ENCODE results near the gene PKNOX2.

The PKNOX2 gene

DNA sequence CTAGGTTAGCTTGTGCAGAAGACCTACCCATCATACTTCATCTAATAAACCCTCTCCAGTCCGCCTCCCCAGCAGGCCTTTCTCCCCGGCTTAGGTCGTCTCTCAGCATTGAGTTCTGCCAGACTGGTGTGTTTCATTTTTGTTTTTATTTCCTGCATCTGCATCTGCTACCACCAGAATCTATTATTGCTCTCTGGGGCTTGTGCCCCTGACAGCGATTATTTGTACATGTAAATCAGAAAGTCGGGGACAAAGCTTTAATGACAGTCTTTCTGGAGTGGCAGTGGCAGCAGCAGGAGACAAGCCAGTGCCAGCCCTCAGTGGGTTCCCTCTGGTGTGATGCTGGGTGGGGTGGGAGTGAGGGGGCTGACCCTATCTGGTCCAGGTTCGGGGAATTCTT, 127.5 kb downstream of the PKNOX2 start:
- no peak for DNase-seq

DNA sequence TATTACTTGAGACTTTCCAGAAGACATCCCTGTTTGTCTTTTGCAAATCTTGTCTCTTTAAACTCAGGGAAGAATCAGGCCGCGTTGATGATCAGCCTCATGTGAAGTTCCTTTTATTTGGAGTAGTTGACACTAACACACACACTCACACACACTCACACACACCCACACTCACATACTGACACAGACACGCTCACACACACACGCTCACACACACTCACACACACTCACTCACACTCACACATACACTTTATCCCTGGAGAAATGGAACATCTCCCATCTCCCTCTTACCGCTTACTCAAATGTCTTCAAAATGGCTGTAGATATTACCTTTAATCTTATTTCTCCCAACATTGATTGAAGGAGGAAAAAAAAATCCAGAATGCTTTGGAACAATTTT, 129.0 kb downstream of the PKNOX2 start:
- no peak for DNase-seq

DNA sequence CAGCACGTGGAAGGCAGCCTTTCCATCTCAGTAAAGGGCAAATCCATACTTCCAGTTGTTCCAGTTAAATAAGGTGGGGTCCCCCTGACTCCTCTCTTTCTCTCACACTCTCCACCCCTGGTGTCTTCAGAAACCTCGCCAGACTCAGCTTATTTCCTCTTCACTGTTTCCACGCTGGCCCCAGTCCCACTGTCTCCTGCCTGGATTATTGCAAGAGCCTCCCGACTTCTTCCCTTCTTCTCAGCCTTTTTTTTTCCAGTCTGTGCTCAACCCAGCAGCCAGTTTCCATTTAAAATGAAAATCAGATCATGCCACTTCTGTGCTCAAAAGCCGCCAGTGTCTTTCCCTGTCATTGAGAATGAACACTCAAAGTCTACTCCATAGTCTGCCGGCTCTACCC, 131.4 kb downstream of the PKNOX2 start:
- no peak for DNase-seq

DNA sequence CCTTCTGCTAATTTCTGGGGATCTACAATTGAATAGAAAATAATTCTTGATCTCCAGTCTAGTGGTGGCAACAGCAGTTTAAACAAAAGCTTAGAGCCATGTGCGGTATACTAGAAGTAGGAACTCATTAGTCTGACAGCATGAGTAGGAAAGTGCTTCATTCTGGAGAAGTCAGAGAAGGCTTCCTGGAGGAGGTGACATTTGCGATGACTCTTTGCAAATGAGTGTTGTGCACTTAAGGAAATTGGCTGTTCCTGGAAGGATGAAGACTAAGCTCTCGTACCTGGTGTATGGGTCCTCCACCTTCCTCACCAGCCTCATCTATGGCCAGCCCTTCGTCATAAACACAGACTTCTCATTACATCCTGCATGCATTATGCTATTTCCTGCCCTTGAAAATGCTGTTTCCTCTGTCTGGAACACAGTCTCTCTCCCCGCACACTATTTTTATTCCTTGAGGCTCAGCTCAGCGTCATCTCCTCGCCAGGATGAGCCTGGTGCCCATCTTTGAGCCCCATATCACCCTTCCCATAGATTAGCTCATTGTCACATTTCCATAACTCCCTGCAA, 132.9 kb downstream of the PKNOX2 start:
- DNase-seq, result no peak

DNA sequence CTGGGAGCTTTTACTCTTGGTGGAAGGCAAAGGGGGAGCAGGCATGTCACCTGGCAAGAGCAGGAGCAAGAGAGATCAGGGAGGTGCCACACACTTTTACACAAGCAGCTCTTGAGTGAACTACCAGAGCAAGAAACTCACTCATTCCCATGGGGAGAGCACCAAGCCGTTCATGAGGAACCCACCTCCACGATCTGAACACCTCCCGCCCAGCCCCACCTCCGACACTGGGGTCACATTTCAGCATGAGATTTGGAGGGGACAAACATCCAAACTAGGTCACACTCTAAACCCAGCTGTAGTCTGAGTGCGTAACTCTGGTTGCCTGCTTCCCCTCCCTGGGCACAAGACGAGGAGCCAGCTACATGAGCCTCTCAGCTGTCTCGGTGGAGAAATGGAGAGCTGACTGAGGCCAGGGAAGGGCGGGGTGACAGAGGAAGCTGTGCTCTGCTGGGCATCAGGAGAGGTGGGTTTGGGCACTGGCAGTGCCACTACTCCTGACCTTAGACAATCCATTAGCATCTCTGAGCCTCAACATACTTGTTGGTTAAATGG, 134.6 kb downstream of the PKNOX2 start:
- DNase-seq, result no peak

DNA sequence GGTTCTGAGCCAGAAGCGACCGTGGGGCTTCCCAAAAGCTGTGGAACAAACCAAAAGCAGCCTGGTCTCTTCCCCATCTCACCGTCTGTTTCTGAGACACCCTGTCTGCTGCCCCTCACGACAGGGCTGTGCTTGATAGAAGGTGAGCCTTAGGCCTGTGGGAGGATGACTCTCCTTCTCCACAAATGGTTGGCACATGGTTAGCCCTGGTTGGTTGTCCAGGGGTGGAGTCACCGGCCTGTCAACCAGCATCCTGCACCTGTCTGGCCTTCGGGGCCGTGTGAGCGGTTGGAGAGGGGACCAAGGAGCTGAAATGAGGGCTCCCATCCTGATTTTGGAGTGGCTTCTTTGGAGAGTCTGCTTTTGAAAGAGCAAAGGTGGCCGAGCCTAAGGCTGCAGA, 135.3 kb downstream of the PKNOX2 start:
- no peak for DNase-seq

DNA sequence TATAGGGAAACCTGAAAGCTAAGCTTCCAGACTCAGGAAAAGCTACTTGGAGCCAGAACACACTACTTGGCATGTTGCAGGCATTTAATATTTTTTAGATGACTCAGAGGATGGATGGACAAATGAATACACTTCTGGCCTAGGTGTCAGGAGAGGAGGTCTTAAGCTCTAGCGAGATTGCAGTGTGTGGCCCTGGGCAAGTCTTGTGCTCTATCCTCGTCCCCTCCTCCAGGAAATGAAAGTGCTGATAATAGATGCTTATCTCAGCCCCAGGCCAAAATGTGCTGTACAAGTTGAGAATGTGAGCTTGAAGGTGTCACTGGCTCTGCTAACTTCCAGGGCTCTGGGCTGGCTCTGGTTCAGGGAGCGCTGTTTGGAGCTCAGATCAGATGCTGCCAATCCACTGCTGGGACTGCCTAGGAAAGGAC, 136.3 kb downstream of the PKNOX2 start:
- no peak for DNase-seq

DNA sequence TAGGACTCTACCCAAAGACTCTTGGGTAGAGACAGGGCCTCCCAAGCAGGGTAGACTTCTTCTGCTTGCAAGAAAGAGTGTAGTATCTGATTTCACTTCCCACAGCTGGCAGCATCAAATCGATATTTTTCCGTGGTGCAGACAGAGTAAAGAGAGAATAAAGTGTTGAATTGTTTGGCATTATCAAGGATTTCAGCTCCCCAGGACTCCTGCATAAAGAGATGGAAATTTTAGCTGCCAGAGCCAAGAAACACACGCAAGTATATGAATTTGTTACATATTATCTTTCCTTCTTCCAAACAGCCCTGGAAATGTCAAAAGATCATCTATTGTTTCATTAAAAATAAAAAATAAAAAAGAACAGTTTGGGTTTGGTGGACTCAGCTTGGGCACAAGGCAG, 136.8 kb downstream of the PKNOX2 start:
- DNase-seq, result no peak

DNA sequence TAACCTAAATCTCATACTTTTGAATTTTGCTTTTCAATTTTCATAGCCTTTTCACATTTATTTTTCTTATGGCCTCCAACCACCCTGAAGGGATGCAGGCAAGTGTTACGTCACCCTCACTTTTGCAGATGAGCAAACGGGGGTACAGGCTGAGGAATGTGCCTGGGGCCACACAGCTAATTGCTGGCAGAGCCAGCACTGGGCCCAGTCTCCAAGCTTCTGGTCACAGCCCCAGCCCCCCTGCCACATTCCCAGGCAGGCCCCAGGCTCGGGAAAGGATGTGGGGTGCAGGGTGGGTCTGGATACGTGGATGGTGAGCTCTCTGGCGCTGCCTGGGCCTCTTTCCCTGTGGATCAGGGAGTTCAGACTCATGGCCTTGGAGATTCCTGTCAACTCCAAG, 138.6 kb downstream of the PKNOX2 start:
- no peak for DNase-seq

DNA sequence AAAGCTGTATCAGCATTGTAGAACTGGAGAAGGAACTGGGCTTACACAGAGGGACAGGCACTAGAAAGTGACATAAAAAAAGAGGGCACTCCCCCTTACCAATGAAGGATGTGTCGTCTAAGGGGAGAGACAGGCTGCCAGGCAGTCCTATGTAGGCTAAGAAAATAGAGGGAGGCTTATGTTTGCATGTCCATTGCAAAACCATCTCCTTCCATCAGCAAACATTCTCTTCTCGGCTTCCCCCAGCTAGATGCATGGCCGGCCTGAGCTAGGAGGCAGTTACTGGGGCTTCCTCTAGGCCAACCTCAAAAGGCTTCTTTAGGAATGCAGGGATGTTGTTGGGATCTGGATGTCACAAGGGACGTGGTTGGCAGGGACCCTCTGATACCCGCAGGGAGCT, 139.1 kb downstream of the PKNOX2 start:
- DNase-seq, result no peak

DNA sequence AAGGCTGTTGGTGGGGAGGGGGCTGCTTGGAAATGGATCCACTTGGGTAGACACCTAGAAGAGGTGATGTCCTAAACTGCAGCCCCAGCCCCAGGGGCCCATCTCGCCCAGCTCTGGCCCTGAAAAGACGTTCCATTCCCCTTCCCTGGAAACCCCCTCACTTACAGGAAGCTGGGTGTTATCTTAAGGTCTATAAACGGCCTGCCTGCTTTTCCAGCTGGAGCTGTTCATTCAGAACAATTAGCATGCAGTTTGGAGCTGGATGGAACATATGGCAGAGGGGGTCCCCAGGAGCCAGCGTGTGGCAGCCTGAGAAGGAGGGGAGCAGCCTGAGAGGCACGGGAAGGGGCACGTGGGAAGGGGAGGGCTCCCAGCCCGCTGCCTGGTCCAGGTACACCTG, 139.6 kb downstream of the PKNOX2 start:
- DNase-seq, result no peak

DNA sequence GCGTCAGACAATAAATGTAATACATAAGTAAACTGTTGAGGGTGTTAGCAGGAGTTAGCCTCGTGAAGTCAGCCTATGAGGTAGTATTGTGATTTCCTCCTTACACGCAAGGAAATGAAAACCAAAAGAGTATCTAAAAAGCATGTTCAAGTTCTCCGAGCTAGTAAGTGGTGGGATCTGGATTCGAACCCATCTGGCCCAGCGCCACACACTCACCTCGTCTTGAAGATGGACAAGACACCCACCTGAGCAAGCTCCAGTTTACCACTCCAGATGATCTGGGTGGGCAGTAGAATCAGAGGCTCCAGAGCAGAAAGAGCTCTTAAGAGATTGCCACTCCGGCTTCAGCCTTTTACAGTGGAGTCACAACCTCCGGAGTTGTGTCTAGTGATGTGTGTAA, 140.3 kb downstream of the PKNOX2 start:
- DNase-seq, result no peak

DNA sequence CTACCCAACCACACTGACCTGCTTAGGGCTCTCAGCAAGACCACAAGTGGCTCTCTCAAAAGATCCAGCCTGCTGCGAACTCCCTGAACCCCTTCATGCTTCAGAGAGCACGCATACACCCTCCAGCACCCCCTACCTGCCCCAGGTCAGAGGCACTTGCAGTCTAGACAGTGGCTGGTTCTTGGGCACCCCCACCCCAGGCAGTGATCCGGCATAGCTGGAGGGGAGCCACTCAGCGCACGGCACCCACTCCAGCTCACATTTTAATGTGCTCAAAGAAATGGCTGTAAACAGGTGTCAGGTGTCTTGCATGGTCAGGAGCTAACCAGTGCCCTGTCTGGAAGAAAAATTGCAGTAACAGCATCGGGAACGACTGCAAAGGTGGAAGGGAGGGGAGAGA, 140.8 kb downstream of the PKNOX2 start:
- DNase-seq, result no peak

DNA sequence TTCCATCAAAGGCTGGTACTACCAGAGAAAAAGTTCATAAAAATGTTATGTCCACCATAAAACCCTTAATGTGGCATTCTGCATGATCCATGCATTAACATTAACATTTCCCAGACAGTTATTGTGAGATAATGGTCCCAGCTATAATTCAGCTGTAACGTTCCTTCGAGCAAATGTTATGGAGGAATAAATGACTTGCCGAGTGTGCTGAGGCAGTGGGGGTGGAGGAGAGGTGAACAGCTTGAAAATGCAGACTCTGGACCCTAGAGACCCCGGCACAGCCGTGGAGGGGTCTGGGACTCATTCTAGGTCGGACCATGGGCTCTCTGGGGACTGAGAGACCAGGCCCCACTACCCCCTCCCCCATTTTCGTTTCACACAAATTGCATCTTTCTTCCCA, 141.9 kb downstream of the PKNOX2 start:
- no peak for DNase-seq

DNA sequence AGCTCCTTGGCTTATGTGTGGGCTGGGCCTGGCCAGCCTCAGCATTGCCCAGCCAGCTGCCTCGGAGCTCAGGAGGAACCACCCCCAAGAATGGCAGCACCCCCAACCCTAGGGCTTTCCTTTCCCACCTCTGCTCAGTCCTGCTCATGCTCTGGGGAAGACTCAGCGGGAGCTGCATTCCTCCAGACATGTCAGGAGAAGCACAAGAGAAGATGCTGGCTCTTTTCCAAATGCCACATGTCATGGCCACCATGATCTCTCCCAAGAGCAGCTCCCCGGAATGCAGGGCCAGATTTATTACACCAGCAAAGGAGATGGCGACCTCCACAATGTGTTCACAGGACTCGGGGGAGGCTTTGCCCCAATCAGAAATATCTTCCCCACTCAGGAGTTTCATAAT, 143.7 kb downstream of the PKNOX2 start:
- no peak for DNase-seq

DNA sequence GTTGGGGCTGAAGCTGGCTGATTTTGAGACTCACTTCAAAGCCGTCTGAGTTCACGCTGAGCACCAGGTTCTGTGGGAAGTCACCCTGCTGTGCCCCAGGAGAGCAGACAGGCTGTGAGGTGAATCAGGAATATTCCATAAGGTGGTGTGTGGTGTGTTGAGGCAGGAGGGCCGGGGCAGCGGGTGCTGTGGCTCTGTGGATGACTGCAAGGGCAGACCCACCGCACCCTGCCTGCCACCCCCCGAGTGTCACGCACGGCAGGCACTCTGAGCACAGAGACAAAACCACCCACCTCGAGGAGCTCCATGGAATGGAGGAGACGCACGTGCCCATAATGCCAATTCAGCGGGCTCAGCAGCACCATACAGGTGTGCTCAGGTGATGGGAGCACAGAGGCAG, 147.8 kb downstream of the PKNOX2 start:
- no peak for DNase-seq

DNA sequence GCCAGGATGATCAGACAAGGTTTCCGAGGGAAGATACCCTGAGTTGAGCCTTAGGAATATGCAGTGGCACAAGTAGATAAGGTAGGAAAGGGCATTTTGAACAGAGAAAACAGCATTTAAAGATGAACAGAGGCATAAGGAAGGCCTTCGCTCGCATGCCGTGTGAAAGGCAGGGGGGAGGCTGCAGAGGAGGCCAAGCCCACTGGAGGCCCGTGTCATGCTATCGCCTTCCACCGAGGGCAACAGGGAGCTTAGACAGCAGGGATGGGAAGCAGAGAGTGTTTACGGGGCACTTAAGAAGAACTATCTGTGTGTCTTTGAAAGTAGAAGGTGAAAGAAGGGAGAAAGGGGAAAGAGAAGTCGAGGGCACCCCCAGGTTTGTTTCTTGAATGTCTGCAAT, 148.3 kb downstream of the PKNOX2 start:
- DNase-seq, result no peak

DNA sequence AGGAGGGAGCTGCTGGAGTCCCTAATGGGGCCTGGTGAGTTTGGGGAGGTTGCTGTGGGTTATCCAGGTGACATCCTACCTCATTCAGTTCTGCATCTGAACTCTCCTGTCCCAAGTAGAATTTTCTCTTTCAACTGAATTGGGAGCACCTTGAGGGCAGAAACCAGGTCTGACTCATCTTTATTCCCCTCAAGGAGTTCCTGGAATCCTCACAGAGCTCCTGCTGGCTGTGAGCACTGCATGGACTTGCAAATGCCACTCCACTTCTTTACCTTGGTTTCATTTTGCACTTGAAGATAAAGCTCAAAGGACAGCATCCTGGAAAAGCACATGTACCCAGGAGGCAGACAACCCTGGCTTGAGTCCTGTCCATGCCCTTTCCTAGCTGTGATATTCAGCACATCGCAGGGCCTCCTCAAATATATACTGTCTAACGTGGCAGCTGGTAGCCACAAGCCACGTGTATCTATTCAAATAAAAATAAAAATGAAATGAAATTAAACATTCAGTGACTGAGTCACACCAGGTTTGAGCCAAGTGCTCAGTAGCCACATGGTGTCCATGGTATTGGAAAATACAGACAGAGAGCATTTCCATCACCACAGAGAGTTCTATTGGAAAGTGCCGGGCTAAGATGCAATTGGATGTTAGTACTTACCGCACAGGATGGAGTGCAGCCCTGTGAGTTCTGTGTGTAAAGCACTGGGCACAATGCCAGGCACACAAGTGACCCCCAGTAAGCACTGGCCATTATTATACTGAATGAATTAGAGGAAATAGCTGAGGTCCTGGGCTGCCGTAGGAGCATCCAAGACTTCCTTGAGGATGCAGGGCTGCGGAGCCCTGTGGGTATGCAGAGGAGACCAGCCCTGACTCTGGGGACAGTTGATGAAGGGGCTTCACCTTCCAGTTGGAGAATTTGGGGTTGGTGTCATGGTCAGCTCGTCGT, 149.0 kb downstream of the PKNOX2 start:
- no peak for DNase-seq

DNA sequence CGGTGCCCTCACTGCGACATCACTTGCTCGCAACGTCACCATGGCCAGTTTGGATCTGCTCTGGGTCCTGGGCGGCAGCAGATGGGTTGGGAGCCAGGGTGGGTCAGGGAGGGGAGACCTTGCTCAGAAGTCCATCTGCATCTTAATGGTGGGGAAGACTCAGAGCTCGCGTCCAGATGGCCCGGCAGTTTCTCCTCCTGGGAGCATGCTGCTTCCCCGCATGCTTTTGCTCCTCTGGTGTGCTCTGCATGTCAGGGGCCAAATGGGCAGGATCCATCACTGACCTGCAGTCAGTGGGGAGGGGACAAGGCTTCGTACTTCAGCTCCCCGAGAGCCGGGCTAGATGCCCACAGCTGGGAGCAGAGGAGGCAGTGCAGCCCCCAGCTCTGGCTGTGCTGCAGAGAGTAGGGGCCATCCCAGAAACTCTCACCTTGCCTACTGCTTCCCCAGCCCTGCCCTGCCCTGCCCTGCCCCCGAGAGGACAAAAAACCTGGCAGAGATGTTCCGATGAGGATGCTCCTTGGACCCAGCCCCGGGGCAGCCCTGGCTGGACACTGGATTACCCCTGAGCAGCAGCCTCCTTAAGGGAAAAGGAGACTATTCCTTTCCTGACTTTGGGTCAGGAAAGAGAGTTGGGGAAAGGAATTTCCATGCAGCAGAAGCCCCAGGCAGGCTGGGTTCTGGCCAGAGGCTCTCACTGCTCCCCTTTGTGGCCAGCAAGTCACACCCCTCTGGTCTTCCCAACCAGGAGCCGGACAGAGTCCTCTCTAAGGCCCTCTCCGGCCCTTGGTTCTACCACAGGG, 149.9 kb downstream of the PKNOX2 start:
- no peak for DNase-seq

DNA sequence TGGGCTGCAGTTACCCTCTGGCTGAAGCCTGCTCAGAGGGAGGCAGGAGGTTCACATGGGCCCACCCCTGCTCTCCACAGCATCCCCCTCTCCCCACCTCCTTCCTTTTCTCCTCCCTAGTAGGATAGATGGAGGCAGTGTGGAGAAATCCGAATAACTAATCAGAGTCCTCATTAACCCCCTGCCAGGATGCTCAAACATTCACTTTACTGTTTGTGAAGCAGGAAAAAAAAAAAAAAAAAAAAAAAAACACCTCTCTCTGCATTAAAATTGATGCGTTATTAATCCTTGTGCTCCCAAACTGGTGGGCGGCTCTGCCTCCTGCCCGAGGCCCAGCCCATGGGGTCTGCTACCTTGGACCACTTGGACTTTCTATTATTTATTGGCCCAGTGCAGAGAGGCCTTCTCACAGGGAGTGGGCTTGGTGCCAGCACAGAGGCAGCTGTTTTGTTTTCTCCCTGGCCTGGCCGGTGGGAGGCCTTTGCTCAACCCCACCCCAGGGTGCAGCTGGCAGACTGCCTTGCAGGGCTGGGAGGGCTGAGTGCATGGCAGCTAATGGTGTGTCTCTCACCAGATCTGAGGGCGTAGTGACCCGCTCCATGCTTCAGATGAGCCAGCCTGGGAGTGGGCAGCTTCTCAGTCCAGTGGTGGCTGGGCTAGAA, 150.7 kb downstream of the PKNOX2 start:
- peak; percentile 45 to 69 for DNase-seq

DNA sequence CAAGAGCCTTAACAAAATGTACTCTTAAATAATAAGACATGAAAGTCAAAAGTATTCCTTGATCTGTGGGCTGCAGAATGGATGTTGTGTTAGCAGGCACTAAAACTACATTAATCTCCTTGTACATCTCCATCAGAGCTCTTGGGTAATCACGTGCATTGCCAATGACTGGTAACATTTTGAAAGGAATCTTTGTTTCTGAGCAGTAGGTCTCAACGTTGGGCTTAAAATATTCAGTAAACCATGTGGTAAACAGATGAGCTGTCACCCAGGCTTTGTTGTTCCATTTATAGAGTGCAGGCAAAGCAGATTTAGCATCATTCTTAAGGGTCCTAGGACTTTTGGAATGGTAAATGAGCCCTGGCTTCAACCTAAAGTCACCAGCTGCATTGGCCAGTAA, 152.9 kb downstream of the PKNOX2 start:
- DNase-seq, result no peak

DNA sequence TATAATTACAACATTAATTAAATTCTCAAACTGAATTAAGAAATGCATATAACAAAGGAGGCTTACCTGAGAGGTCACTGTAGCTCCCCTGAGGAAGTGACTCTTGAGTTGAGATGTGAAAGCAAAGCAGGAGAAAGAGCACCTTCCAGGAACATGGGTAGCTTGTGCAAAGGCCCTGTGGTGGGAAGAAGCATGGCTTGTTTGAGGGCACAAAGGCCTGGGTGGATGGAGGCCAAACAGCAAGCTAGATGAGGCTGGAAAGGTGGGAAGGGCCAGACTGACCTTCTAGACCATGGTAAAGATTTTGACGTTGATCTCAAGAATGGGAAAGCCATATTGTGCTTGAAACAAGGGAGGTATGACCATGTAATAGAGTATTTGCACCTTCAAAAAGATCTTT, 155.1 kb downstream of the PKNOX2 start:
- no peak for DNase-seq

Measured in SHP77 (cell line).